ENCODE measurements around the gene HOXC4. TPM values are rescaled to one million over a fixed set of nuclear protein-coding genes. Genes with fewer than 3 reads are reported as not detected.

The HOXC4 gene
- total RNA-seq, 1 experiment from 2014 or later, result not detected

GRCh38 chr12:54035568-54036264 is 17.9 kb upstream of the HOXC4 start:
- no peak overlapping the region for H2AK5ac ChIP-seq (ENCODE audit: insufficient read length, low read length)
- no peak for TF ChIP-seq CTCF (conservative IDR thresholded peaks at IDR 0.05)
- H3K9me3 Mint-ChIP-seq, result peaks cover 7 to 11% of the 10 kb centered on the region in 2 experiments; a peak in 3 of 5 replicates
- H4K20me1 ChIP-seq (ENCODE audit: control insufficient read depth, insufficient read depth, insufficient read length), result no peaks in the 10 kb centered on the region
- no peak overlapping the region for H3K23ac ChIP-seq (ENCODE audit: insufficient read length, low read depth, low read length)
- H2AFZ ChIP-seq (ENCODE audit: low read length), result no peak overlapping the region
- no peaks in the 10 kb centered on the region for H3K79me2 ChIP-seq (ENCODE audit: insufficient read depth, low read length)
- H3K27ac ChIP-seq (ENCODE audit: insufficient read length, low read depth, low read length), result no peak overlapping the region
- H3K27me3 ChIP-seq (ENCODE audit: insufficient read depth, low read length), result peaks cover 99% of the 10 kb centered on the region
- no peak overlapping the region for H3T11ph ChIP-seq (ENCODE audit: low read length)
- no peak overlapping the region for H3K56ac ChIP-seq (ENCODE audit: insufficient read length, low read depth, low read length)
- peaks cover 7 to 19% of the 10 kb centered on the region in 2 experiments for H3K4me1 Mint-ChIP-seq
- no peak overlapping the region for H3K27ac Mint-ChIP-seq
- H3K4ac ChIP-seq (ENCODE audit: low read depth, low read length), result no peak overlapping the region
- H3K4me3 Mint-ChIP-seq, result 0 out of 5 replicates have a peak overlapping the region, but pooled peaks of 1 of the 2 experiments have one; percentile 12
- H2BK15ac ChIP-seq (ENCODE audit: low read depth, low read length), result no peak overlapping the region
- peaks cover 0 to 6% (median 0%) of the 10 kb centered on the region in 3 experiments; a peak in 2 of 7 replicates for H3K36me3 Mint-ChIP-seq (ENCODE audit: insufficient read depth in 1 of 3, low read depth in 3 of 3)
- no peak overlapping the region for H2BK20ac ChIP-seq (ENCODE audit: low read depth, low read length, poor library complexity, severe bottlenecking)
- no peak overlapping the region for H3K14ac ChIP-seq (ENCODE audit: insufficient read depth, low read length)
- peaks cover 99% of the 10 kb centered on the region for H3K27me3 Mint-ChIP-seq (ENCODE audit: low read depth)
- no peaks in the 10 kb centered on the region for H3K9me3 ChIP-seq (ENCODE audit: control insufficient read depth, low read depth, low read length)
- no peaks in the 10 kb centered on the region for H3K4me1 ChIP-seq (ENCODE audit: insufficient read depth, low read length)
- no peaks in the 10 kb centered on the region for H3K23me2 ChIP-seq (ENCODE audit: insufficient read length, low read depth, low read length, poor library complexity, severe bottlenecking)
- no peak overlapping the region for H4K5ac ChIP-seq (ENCODE audit: insufficient read length, low read depth, low read length)
- H3K4me2 ChIP-seq (ENCODE audit: insufficient read depth, insufficient read length, low read length), result no peak overlapping the region
- H3K9ac ChIP-seq (ENCODE audit: extremely low read depth, insufficient read length, low read length), result no peak overlapping the region
- no peak overlapping the region for H2BK5ac ChIP-seq (ENCODE audit: insufficient read length, low read length)
- no peak overlapping the region for H2BK120ac ChIP-seq (ENCODE audit: low read depth, low read length, poor library complexity, severe bottlenecking)
- no peak overlapping the region for H3K18ac ChIP-seq (ENCODE audit: insufficient read length, low read depth, low read length)
- no peak overlapping the region for H4K8ac ChIP-seq (replicated peaks; ENCODE audit: insufficient read length, low read depth, low read length)
- no peak overlapping the region for H2BK12ac ChIP-seq (ENCODE audit: insufficient read length, low read depth, low read length)
- no peaks in the 10 kb centered on the region for H3K79me1 ChIP-seq (ENCODE audit: insufficient read depth, low read depth, low read length, poor library complexity, severe bottlenecking)
- no CpG with 5 or more reads among the region's 6 CpGs for WGBS (ENCODE audit: extremely low coverage, insufficient read length, low lambda C conversion rate)
- no peak overlapping the region for H4K91ac ChIP-seq (ENCODE audit: insufficient read length, low read depth, low read length)
- no peak for DNase-seq

Measured in H9 (cell line).